ENCODE measurements around the gene MCF2L2. TPM values are rescaled to one million over a fixed set of nuclear protein-coding genes. Genes with fewer than 3 reads are reported as not detected.

The MCF2L2 gene
- total RNA-seq, 1 donor from 2014 or later, result 2.1 TPM

GRCh38 chr3:183278479-183279088, 149.8 kb downstream of the MCF2L2 start:
- no peaks in the 10 kb centered on the region for H3K27me3 Mint-ChIP-seq (ENCODE audit: low read depth)
- no peak overlapping the region for H3K4me3 Mint-ChIP-seq
- TF ChIP-seq CTCF (conservative IDR thresholded peaks at IDR 0.05), result no peak
- no peak for DNase-seq (ENCODE audit: low read depth, low spot score)
- no peaks in the 10 kb centered on the region for H3K36me3 Mint-ChIP-seq (ENCODE audit: low read depth)
- H3K9me3 Mint-ChIP-seq, result no peaks in the 10 kb centered on the region
- no peak overlapping the region for H3K27ac Mint-ChIP-seq (ENCODE audit: unreplicated experiment)
- H3K4me1 Mint-ChIP-seq, result peaks cover 16% of the 10 kb centered on the region

GRCh38 chr3:183277260-183277659, 151.2 kb downstream of the MCF2L2 start:
- H3K36me3 Mint-ChIP-seq (ENCODE audit: low read depth), result no peaks in the 10 kb centered on the region
- no peaks in the 10 kb centered on the region for H3K9me3 Mint-ChIP-seq
- TF ChIP-seq CTCF (conservative IDR thresholded peaks at IDR 0.05), result no peak
- no peak overlapping the region for H3K4me3 Mint-ChIP-seq
- no peak overlapping the region for H3K27ac Mint-ChIP-seq (ENCODE audit: unreplicated experiment)
- no peak for DNase-seq (ENCODE audit: low read depth, low spot score)
- peaks cover 16% of the 10 kb centered on the region for H3K4me1 Mint-ChIP-seq
- no peaks in the 10 kb centered on the region for H3K27me3 Mint-ChIP-seq (ENCODE audit: low read depth)

- H3K4me1 Mint-ChIP-seq, result peaks cover 11% of the 10 kb centered on the region
- TF ChIP-seq CTCF (conservative IDR thresholded peaks at IDR 0.05), result no peak
- no peak overlapping the region for H3K4me3 Mint-ChIP-seq
- H3K9me3 Mint-ChIP-seq, result no peaks in the 10 kb centered on the region
- no peaks in the 10 kb centered on the region for H3K36me3 Mint-ChIP-seq (ENCODE audit: low read depth)
- no peaks in the 10 kb centered on the region for H3K27me3 Mint-ChIP-seq (ENCODE audit: low read depth)
- no peak for DNase-seq (ENCODE audit: low read depth, low spot score)
- no peak overlapping the region for H3K27ac Mint-ChIP-seq (ENCODE audit: unreplicated experiment)
Observed at GRCh38 chr3:183275937-183276336, 152.5 kb downstream of the MCF2L2 start.

GRCh38 chr3:183275418-183275817, 153.0 kb downstream of the MCF2L2 start:
- Mint-ChIP-seq H3K4me3 (no peak overlapping the region), H3K4me1 (peaks cover 11% of the 10 kb centered on the region), H3K36me3 (ENCODE audit: low read depth) (no peaks in the 10 kb centered on the region), H3K27ac (ENCODE audit: unreplicated experiment) (no peak overlapping the region), H3K9me3 (no peaks in the 10 kb centered on the region), H3K27me3 (ENCODE audit: low read depth) (no peaks in the 10 kb centered on the region)
- no peak for DNase-seq (ENCODE audit: low read depth, low spot score)
- no peak for TF ChIP-seq CTCF (conservative IDR thresholded peaks at IDR 0.05)

GRCh38 chr3:183274609-183275008, 153.8 kb downstream of the MCF2L2 start:
- Mint-ChIP-seq H3K9me3 (no peaks in the 10 kb centered on the region), H3K27me3 (ENCODE audit: low read depth) (no peaks in the 10 kb centered on the region), H3K27ac (ENCODE audit: unreplicated experiment) (no peak overlapping the region), H3K36me3 (ENCODE audit: low read depth) (peaks cover 5% of the 10 kb centered on the region), H3K4me1 (peaks cover 11% of the 10 kb centered on the region), H3K4me3 (no peak overlapping the region)
- DNase-seq (ENCODE audit: low read depth, low spot score), result no peak
- TF ChIP-seq CTCF (conservative IDR thresholded peaks at IDR 0.05), result no peak
